PC-9 (cell line): ENCODE measurements around the gene SLN. TPM values are rescaled to one million over a fixed set of nuclear protein-coding genes. Genes with fewer than 3 reads are reported as not detected.

Experiments
- BruUV-seq: library from RNA; stranded (reverse); fragments of 400-500 nt; replicated peaks from 2 replicates; lab custom pipeline; 2021; lab: Mats Ljungman, UMichigan
- CTCF ChIA-PET: fragments of 300-600 bp; sonication (Branson Sonifier 250); formaldehyde crosslinking; loops from one replicate; lab custom pipeline; 2022; ENCODE audit warnings: antibody characterized with exemption; lab: Charles Lee
- POLR2A ChIA-PET: fragments of 300-600 bp; sonication (Branson Sonifier 250); formaldehyde crosslinking; loops from one replicate; lab custom pipeline; 2022; ENCODE audit warnings: antibody characterized with exemption; ENCODE audit not compliant: unreplicated experiment; lab: Charles Lee
- DNase-seq, 2 experiments: peaks; one replicate each; pipeline versions ENCODE4 v3.0.0 to v3.0.0-alpha.2; 2015 to 2022; ENCODE audit warnings: mixed read lengths in 1 of 2
- H2AFZ ChIP-seq: fragments of 200-600 bp; sonication (generic); 2 replicates; pipeline ENCODE4 v1.8.1; 2017; ENCODE audit warnings: antibody characterized with exemption
- H3F3A ChIP-seq: fragments of 200-600 bp; sonication (generic); 2 replicates; pipeline ENCODE4 v1.8.1; 2017; ENCODE audit warnings: antibody characterized with exemption, mild to moderate bottlenecking, low read depth; ENCODE audit not compliant: insufficient read depth
- H3K27ac ChIP-seq: fragments of 200-600 bp; sonication (generic); 2 replicates; pipeline ENCODE4 v1.6.1; 2016; ENCODE audit warnings: mixed run types
- H3K27me3 ChIP-seq: fragments of 200-600 bp; sonication (generic); 2 replicates; pipeline ENCODE4 v1.6.1; 2016; ENCODE audit warnings: low read depth, mixed run types; ENCODE audit not compliant: insufficient read depth
- H3K36me3 ChIP-seq: fragments of 200-600 bp; sonication (generic); 2 replicates; pipeline ENCODE4 v1.6.1; 2016; ENCODE audit warnings: low read depth, mixed run types
- H3K4me1 ChIP-seq: fragments of 200-600 bp; sonication (generic); replicated peaks from 2 replicates; pipeline ENCODE4 v1.6.1; 2016; ENCODE audit warnings: mixed run types; ENCODE audit not compliant: insufficient read depth
- H3K4me2 ChIP-seq: fragments of 200-600 bp; sonication (generic); 2 replicates; pipeline ENCODE4 v1.6.1; 2017; ENCODE audit warnings: mixed run types
- H3K4me3 ChIP-seq: fragments of 200-600 bp; sonication (generic); 2 replicates; pipeline ENCODE4 v1.6.1; 2016; ENCODE audit warnings: mixed run types
- H3K79me2 ChIP-seq: fragments of 200-600 bp; sonication (generic); 2 replicates; pipeline ENCODE4 v1.6.1; 2017; ENCODE audit warnings: low read depth, mixed run types
- H3K9me2 ChIP-seq: fragments of 200-600 bp; sonication (generic); 2 replicates; pipeline ENCODE4 v1.8.1; 2017; ENCODE audit warnings: mild to moderate bottlenecking; ENCODE audit not compliant: insufficient read depth
- H3K9me3 ChIP-seq: fragments of 200-600 bp; sonication (generic); 2 replicates; pipeline ENCODE4 v1.8.1; 2016; ENCODE audit warnings: low read depth; ENCODE audit not compliant: insufficient read depth
- H4K20me1 ChIP-seq: fragments of 200-600 bp; sonication (generic); 2 replicates; pipeline ENCODE4 v1.8.1; 2017; ENCODE audit not compliant: insufficient read depth
- CTCF ChIP-seq: fragments of 200-600 bp; sonication (generic); conservative IDR thresholded peaks from 2 replicates; pipeline ENCODE4 v1.6.1; 2017; ENCODE audit warnings: mixed run types, antibody characterized with exemption, mild to moderate bottlenecking, moderate library complexity
- EZH2 ChIP-seq: fragments of 200-600 bp; sonication (generic); IDR thresholded peaks from 2 replicates; pipeline ENCODE4 v1.8.0; 2017; ENCODE audit warnings: antibody characterized with exemption, low read depth
- intact Hi-C: fragments of 100-400 bp; cut with micrococcal nuclease; formaldehyde crosslinking; loops from one replicate; pipeline ENCODE4 v1.10.0; 2022; ENCODE audit not compliant: unreplicated experiment
- total RNA-seq: library from RNA; stranded (reverse); gene quantifications from 2 replicates; pipeline ENCODE4 v1.2.3, GENCODE V29; 2021

Gene SLN
- total RNA-seq, 1 experiment from 2014 or later: not detected

- H3K9me3 ChIP-seq: no peaks in the 10 kb centered on the region
- H4K20me1 ChIP-seq: no peaks in the 10 kb centered on the region
- H3K9me2 ChIP-seq: no peaks in the 10 kb centered on the region
- BruUV-seq: no TSS peak
- no peak overlapping the region for H3K4me2 ChIP-seq
- 0 out of 2 replicates have a peak, but pooled peaks cover 2% of the 10 kb centered on the region for H3F3A ChIP-seq
- H2AFZ ChIP-seq: no peak overlapping the region
- H3K36me3 ChIP-seq: no peaks in the 10 kb centered on the region
- ChIA-PET CTCF (no interaction called here), POLR2A (no interaction called here)
- intact Hi-C loops: no loop called here
- no peaks in the 10 kb centered on the region for H3K79me2 ChIP-seq
- peaks cover 3% of the 10 kb centered on the region for H3K4me1 ChIP-seq
- no peak for DNase-seq
- no peak for TF ChIP-seq CTCF
- no peak for TF ChIP-seq EZH2
- H3K27ac ChIP-seq: no peak overlapping the region
- H3K27me3 ChIP-seq: no peaks in the 10 kb centered on the region
- H3K4me3 ChIP-seq: no peak overlapping the region
Observed at GRCh38 chr11:107710301-107710700, 1.6 kb downstream of the SLN start.

- intact Hi-C loops: no loop called here
- Histone ChIP-seq H3K4me1 (peaks cover 12% of the 10 kb centered on the region), H3K9me3 (no peaks in the 10 kb centered on the region), H3K36me3 (no peaks in the 10 kb centered on the region), H3K27ac (no peak overlapping the region), H3K27me3 (no peaks in the 10 kb centered on the region), H3K4me3 (no peak overlapping the region), H4K20me1 (no peaks in the 10 kb centered on the region), H2AFZ (no peak overlapping the region), H3F3A (0 out of 2 replicates have a peak, but pooled peaks cover 4% of the 10 kb centered on the region), H3K79me2 (no peaks in the 10 kb centered on the region), H3K4me2 (no peak overlapping the region), H3K9me2 (no peaks in the 10 kb centered on the region)
- CTCF ChIA-PET: no interaction called here
- TF ChIP-seq CTCF: no peak
- TF ChIP-seq EZH2: no peak
- BruUV-seq: no TSS peak
- POLR2A ChIA-PET: no interaction called here
- DNase-seq: no peak
Observed at GRCh38 chr11:107708792-107709191, 3.1 kb downstream of the SLN start.

GRCh38 chr11:107707807-107708206, 4.0 kb downstream of the SLN start:
- H3F3A ChIP-seq: 0 out of 2 replicates have a peak, but pooled peaks cover 4% of the 10 kb centered on the region
- H3K27ac ChIP-seq: no peak overlapping the region
- peaks cover 12% of the 10 kb centered on the region for H3K4me1 ChIP-seq
- no peak overlapping the region for H3K4me2 ChIP-seq
- no peaks in the 10 kb centered on the region; the same call in 1 of the 2 replicates for H3K9me2 ChIP-seq
- no peaks in the 10 kb centered on the region for H3K27me3 ChIP-seq
- no peak overlapping the region for H3K4me3 ChIP-seq
- no peaks in the 10 kb centered on the region for H3K9me3 ChIP-seq
- ChIA-PET CTCF (no interaction called here), POLR2A (no interaction called here)
- TF ChIP-seq CTCF (no peak), EZH2 (no peak)
- no TSS peak for BruUV-seq
- no peaks in the 10 kb centered on the region for H3K79me2 ChIP-seq
- no peak for DNase-seq
- H4K20me1 ChIP-seq: no peaks in the 10 kb centered on the region
- no peaks in the 10 kb centered on the region for H3K36me3 ChIP-seq
- H2AFZ ChIP-seq: no peak overlapping the region
- intact Hi-C loops: no loop called here
